Endodermal cell (in vitro differentiated cells): Measurements from ENCODE around the gene UBE2H. TPM values are rescaled to one million over a fixed set of nuclear protein-coding genes. Genes with fewer than 3 reads are reported as not detected.
A peak's percentile ranks its signal among the peaks of the same experiment; 100 is the strongest.
"Not testable (repeated sequence)": the region's sequence is repeated elsewhere in the genome, so short reads cannot be mapped to it uniquely, and the experiment has no call there.

Experiments used
- DNase-seq: peaks from one replicate; pipeline ENCODE4 v3.0.0-alpha.2; 2017
- H3K27ac ChIP-seq: 2 replicates; pipeline ENCODE4 v1.5.1; 2013; ENCODE audit warnings: mild to moderate bottlenecking, low read depth, low read length, moderate library complexity
- H3K27me3 ChIP-seq: 2 replicates; pipeline ENCODE4 v1.6.1; 2013; ENCODE audit warnings: mild to moderate bottlenecking, low read length, moderate library complexity; ENCODE audit not compliant: insufficient read depth, control insufficient read depth, poor library complexity, severe bottlenecking
- H3K36me3 ChIP-seq: 2 replicates; pipeline ENCODE4 v1.7.0; 2013; ENCODE audit warnings: mild to moderate bottlenecking, low read length, moderate library complexity; ENCODE audit not compliant: control insufficient read depth, insufficient read depth
- H3K4me1 ChIP-seq: one replicate; pipeline ENCODE4 v1.7.0; 2013; ENCODE audit warnings: low read length; ENCODE audit not compliant: control insufficient read depth, insufficient read depth
- H3K4me3 ChIP-seq: 2 replicates; pipeline ENCODE4 v1.5.1; 2013; ENCODE audit warnings: mild to moderate bottlenecking, low read length, moderate library complexity
- H3K9ac ChIP-seq: 2 replicates; pipeline ENCODE4 v1.6.1; 2013; ENCODE audit warnings: mild to moderate bottlenecking, low read length, moderate library complexity; ENCODE audit not compliant: poor library complexity, severe bottlenecking; ENCODE audit errors: extremely low read depth
- H3K9me3 ChIP-seq: 2 replicates; pipeline ENCODE4 v1.6.1; 2013; ENCODE audit warnings: mild to moderate bottlenecking, low read length, moderate library complexity; ENCODE audit not compliant: control insufficient read depth
- H3K27ac Mint-ChIP-seq: 2 replicates; pipeline ENCODE4 v1.8.0; 2020; ENCODE audit warnings: mixed read lengths
- H3K27me3 Mint-ChIP-seq: 2 replicates; pipeline ENCODE4 v1.8.0; 2021; ENCODE audit warnings: mild to moderate bottlenecking, mixed read lengths; ENCODE audit not compliant: insufficient read depth
- H3K36me3 Mint-ChIP-seq: 2 replicates; pipeline ENCODE4 v1.8.0; 2020; ENCODE audit warnings: low read depth, mixed read lengths
- H3K4me1 Mint-ChIP-seq: 2 replicates; pipeline ENCODE4 v1.8.0; 2020; ENCODE audit warnings: mixed read lengths
- H3K4me3 Mint-ChIP-seq: 2 replicates; pipeline ENCODE4 v1.8.0; 2020; ENCODE audit warnings: mild to moderate bottlenecking, moderate library complexity, mixed read lengths
- H3K9me3 Mint-ChIP-seq: 2 replicates; pipeline ENCODE4 v1.8.0; 2020; ENCODE audit warnings: mild to moderate bottlenecking, mixed read lengths
- CTCF ChIP-seq: fragments of 200-600 bp; sonication (generic); conservative IDR thresholded peaks from 2 replicates; pipeline ENCODE4 v1.5.0; 2021; ENCODE audit warnings: antibody characterized with exemption, mild to moderate bottlenecking
- WGBS, 2 experiments: methylation state at CpG; one replicate each; pipeline versions ENCODE4 v1.1.5 to v1.1.7; 2013; ENCODE audit warnings: missing lambda C conversion rate in 2 of 2, mixed read lengths in 1 of 2; ENCODE audit not compliant: insufficient coverage in 1 of 2, insufficient read length in 1 of 2; 5-methylcytosine and 5-hydroxymethylcytosine counted together
- total RNA-seq, 2 donors: library from RNA; stranded (reverse); fragmentation: NEBNext Ultra II Directional in 1 of 2; extraction: Animal tissue kit (Norgen Biotek cat#: 25700) in 1 of 2; gene quantifications; 2 replicates in 1 of 2; 3 replicates in 1 of 2; pipeline ENCODE4 v1.2.1, GENCODE V29; 2021

The UBE2H gene
- total RNA-seq, 2 donors from 2014 or later: 74.5 to 74.7 TPM

GRCh38 chr7:129797214-129797789 is 155.5 kb downstream of the UBE2H start:
- Mint-ChIP-seq H3K4me3 (no peak overlapping the region), H3K9me3 (no peaks in the 10 kb centered on the region), H3K4me1 (peaks cover 2% of the 10 kb centered on the region), H3K27ac (no peak overlapping the region), H3K36me3 (no peaks in the 10 kb centered on the region), H3K27me3 (peaks cover 8% of the 10 kb centered on the region)
- Histone ChIP-seq H3K9ac (no peak overlapping the region), H3K4me1 (no peaks in the 10 kb centered on the region), H3K36me3 (no peaks in the 10 kb centered on the region), H3K4me3 (no peak overlapping the region), H3K27ac (no peak overlapping the region), H3K27me3 (no peaks in the 10 kb centered on the region), H3K9me3 (no peaks in the 10 kb centered on the region)
- TF ChIP-seq CTCF: no peak
- 73 to 100% methylated on average over 1 to 6 of the region's 7 CpGs for WGBS, 2 experiments
- peak; percentile 64 for DNase-seq

- peak; percentile 51 for DNase-seq
- peaks cover 15% of the 10 kb centered on the region for H3K27me3 Mint-ChIP-seq
Observed at GRCh38 chr7:129796186-129796775, 156.5 kb downstream of the UBE2H start.

GRCh38 chr7:129794461-129794860 is 158.3 kb downstream of the UBE2H start:
- H3K9ac ChIP-seq, H3K36me3 Mint-ChIP-seq, H3K9me3 ChIP-seq, H3K27ac Mint-ChIP-seq, H3K9me3 Mint-ChIP-seq, H3K4me3 Mint-ChIP-seq, H3K4me3 ChIP-seq, H3K36me3 ChIP-seq, H3K27ac ChIP-seq, DNase-seq, H3K4me1 ChIP-seq, H3K4me1 Mint-ChIP-seq: not testable (repeated sequence)
- peaks cover 27% of the 10 kb centered on the region for H3K27me3 ChIP-seq
- WGBS, 2 experiments: 92% methylated on average over 6 to 9 of the region's 9 CpGs
- H3K27me3 Mint-ChIP-seq: peaks cover 28% of the 10 kb centered on the region

More at GRCh38 chr7:129796186-129796775, 156.5 kb downstream of the UBE2H start:
- Histone ChIP-seq H3K9me3 (no peaks in the 10 kb centered on the region), H3K4me1 (no peaks in the 10 kb centered on the region), H3K36me3 (no peaks in the 10 kb centered on the region), H3K9ac (no peak overlapping the region), H3K27me3 (peaks cover 8% of the 10 kb centered on the region), H3K4me3 (no peak overlapping the region), H3K27ac (no peak overlapping the region)
- Mint-ChIP-seq H3K36me3 (no peaks in the 10 kb centered on the region), H3K4me3 (no peak overlapping the region), H3K9me3 (no peaks in the 10 kb centered on the region), H3K4me1 (peaks cover 2% of the 10 kb centered on the region), H3K27ac (no peak overlapping the region)
- no peak for TF ChIP-seq CTCF
- WGBS, 2 experiments: 85 to 90% methylated on average over 4 to 9 of the region's 9 CpGs
